HCT116 (cell line): ENCODE measurements around the gene B3GALNT1. TPM values are rescaled to one million over a fixed set of nuclear protein-coding genes. Genes with fewer than 3 reads are reported as not detected.

ENCODE experiments used
- ATAC-seq: fragments of 200-7000 bp; cut with Tn5 transposase; 2 replicates; pipeline ENCODE4 v1.9.1; 2020; ENCODE audit warnings: mild to moderate bottlenecking, moderate library complexity
- BruUV-seq: library from RNA; stranded (reverse); fragments of 400-500 nt; replicated peaks from 2 replicates; lab custom pipeline; 2021; lab: Mats Ljungman, UMichigan
- CTCF ChIA-PET: fragments of 300-600 bp; sonication (Branson Sonifier 250); formaldehyde crosslinking; loops from one replicate; lab custom pipeline; 2021; ENCODE audit warnings: antibody characterized with exemption; lab: Charles Lee
- POLR2A ChIA-PET: fragments of 300-600, 350-600 bp; sonication (Branson Sonifier 250); formaldehyde crosslinking; loops from one replicate; lab custom pipeline; 2021; ENCODE audit warnings: antibody characterized with exemption; lab: Charles Lee
- RAD21 ChIA-PET, 2 experiments: fragments of 300-600 bp; sonication (Branson Sonifier 250); formaldehyde crosslinking; loops; one replicate each; lab custom pipeline; 2023; ENCODE audit warnings: low total read pairs in 2 of 2; ENCODE audit not compliant: uncharacterized antibody in 2 of 2, unreplicated experiment in 2 of 2, low non-redundant PET in 1 of 2; lab: Charles Lee
- DNase-seq: peaks from one replicate; pipeline ENCODE4 v3.0.0-alpha.2; 2010; ENCODE audit warnings: low read depth, low spot score
- H2AFZ ChIP-seq: fragments of 200-600 bp; shearing (Covaris generic), sonication (generic); 2 replicates; pipeline ENCODE4 v1.6.1; 2017; ENCODE audit warnings: low read depth, mixed run types, mixed read lengths, antibody characterized with exemption, low read length; ENCODE audit not compliant: poor library complexity, severe bottlenecking
- H3K27ac ChIP-seq: 2 replicates; pipeline ENCODE4 v1.5.1; 2012; ENCODE audit warnings: low read depth, low read length
- H3K27me3 ChIP-seq: fragments of 200-600 bp; sonication (generic); 2 replicates; pipeline ENCODE4 v1.6.1; 2016; ENCODE audit warnings: mixed run types, low read length, mixed read lengths; ENCODE audit not compliant: insufficient read depth
- H3K36me3 ChIP-seq, 2 experiments: fragments of 200-500 bp in 1 of 2; fragments of 200-600 bp in 1 of 2; sonication (Bioruptor generic) in 1 of 2; sonication (generic) in 1 of 2; 2 replicates each; pipeline versions ENCODE4 v1.5.1 to v1.6.1; 2014 to 2016; ENCODE audit warnings: low read length in 2 of 2, inconsistent platforms in 1 of 2, mixed read lengths in 1 of 2, mixed run types in 1 of 2; ENCODE audit not compliant: insufficient read depth in 2 of 2, control insufficient read depth in 1 of 2
- H3K4me1 ChIP-seq, 2 experiments: fragments of 200-600 bp in 1 of 2; sonication (generic) in 1 of 2; 2 replicates each; pipeline versions ENCODE4 v1.5.1 to v1.6.1; 2012 to 2017; ENCODE audit warnings: low read length in 2 of 2, inconsistent platforms in 1 of 2, mild to moderate bottlenecking in 1 of 2, mixed read lengths in 1 of 2, mixed run types in 1 of 2, moderate library complexity in 1 of 2; ENCODE audit not compliant: insufficient read depth in 2 of 2, control insufficient read depth in 1 of 2
- H3K4me2 ChIP-seq: fragments of 200-600 bp; sonication (generic); 2 replicates; pipeline ENCODE4 v1.6.1; 2017; ENCODE audit warnings: mixed run types, low read length, mixed read lengths
- H3K4me3 ChIP-seq, 2 experiments: fragments of 200-600 bp in 1 of 2; sonication (generic) in 1 of 2; replicated peaks in 1 of 2; 2 replicates each; pipeline ENCODE4 v1.5.1; 2011 to 2016; ENCODE audit warnings: low read length in 2 of 2, control low read depth in 1 of 2, low read depth in 1 of 2, mild to moderate bottlenecking in 1 of 2, mixed read lengths in 1 of 2, mixed run types in 1 of 2
- H3K79me2 ChIP-seq: fragments of 200-600 bp; sonication (generic); 2 replicates; pipeline ENCODE4 v1.6.1; 2017; ENCODE audit warnings: mild to moderate bottlenecking, mixed run types, low read length, moderate library complexity, mixed read lengths; ENCODE audit not compliant: insufficient read depth
- H3K9ac ChIP-seq: fragments of 200-600 bp; sonication (generic); 2 replicates; pipeline ENCODE4 v1.6.1; 2016; ENCODE audit warnings: low read length, mixed read lengths
- H3K9me2 ChIP-seq: fragments of 200-600 bp; sonication (generic), shearing (Covaris generic); 2 replicates; pipeline ENCODE4 v1.6.1; 2017; ENCODE audit warnings: mixed run types, mild to moderate bottlenecking, moderate library complexity; ENCODE audit not compliant: insufficient read depth
- H3K9me3 ChIP-seq, 2 experiments: fragments of 200-500 bp in 1 of 2; fragments of 200-600 bp in 1 of 2; sonication (Bioruptor generic) in 1 of 2; sonication (generic) in 1 of 2; 2 replicates each; pipeline ENCODE4 v1.6.1; 2014 to 2017; ENCODE audit warnings: low read length in 2 of 2, mixed read lengths in 2 of 2, inconsistent platforms in 1 of 2, low read depth in 1 of 2, mild to moderate bottlenecking in 1 of 2, mixed run types in 1 of 2, moderate library complexity in 1 of 2; ENCODE audit not compliant: control insufficient read depth in 1 of 2, insufficient read depth in 1 of 2
- H4K20me1 ChIP-seq: fragments of 200-600 bp; sonication (generic), shearing (Covaris generic); 2 replicates; pipeline ENCODE4 v1.6.1; 2017; ENCODE audit warnings: mixed run types, mild to moderate bottlenecking, moderate library complexity; ENCODE audit not compliant: insufficient read depth
- CBX3 ChIP-seq: IDR thresholded peaks from 2 replicates; pipeline ENCODE4 v1.6.1; 2012; ENCODE audit warnings: low read depth
- CEBPB ChIP-seq: IDR thresholded peaks from 2 replicates; pipeline ENCODE4 v1.6.1; 2012; ENCODE audit warnings: low read depth
- ELF1 ChIP-seq: IDR thresholded peaks from 2 replicates; pipeline ENCODE4 v1.6.1; 2012; ENCODE audit warnings: low read depth, borderline replicate concordance
- EZH2 ChIP-seq: fragments of 200-600 bp; sonication (generic); IDR thresholded peaks from 2 replicates; pipeline ENCODE4 v1.6.1; 2017; ENCODE audit warnings: antibody characterized with exemption, mixed run types
- EZH2phosphoT487 ChIP-seq: fragments of 200-600 bp; IDR thresholded peaks from 2 replicates; pipeline ENCODE4 v1.6.1; 2018; ENCODE audit warnings: antibody characterized with exemption, borderline replicate concordance
- FOSL1 ChIP-seq: IDR thresholded peaks from 2 replicates; pipeline ENCODE4 v1.6.1; 2012; ENCODE audit warnings: low read depth
- JUND ChIP-seq: IDR thresholded peaks from 2 replicates; pipeline ENCODE4 v1.6.1; 2012
- MAX ChIP-seq: IDR thresholded peaks from 2 replicates; pipeline ENCODE4 v1.6.1; 2012
- POLR2A ChIP-seq: IDR thresholded peaks from 2 replicates; pipeline ENCODE4 v1.7.0; 2011; ENCODE audit warnings: borderline replicate concordance; ENCODE audit not compliant: insufficient read depth, insufficient read length; ENCODE audit errors: extremely low read depth
- POLR2AphosphoS5 ChIP-seq: IDR thresholded peaks from 2 replicates; pipeline ENCODE4 v1.6.1; 2011; ENCODE audit warnings: mild to moderate bottlenecking, low read depth, low read length, moderate library complexity
- SP1 ChIP-seq: IDR thresholded peaks from 2 replicates; pipeline ENCODE4 v1.6.1; 2012; ENCODE audit warnings: low read depth
- TCF7L2 ChIP-seq: IDR thresholded peaks from 2 replicates; pipeline ENCODE4 v1.7.0; 2011; ENCODE audit warnings: borderline replicate concordance, inconsistent platforms; ENCODE audit not compliant: insufficient read depth, insufficient read length; ENCODE audit errors: extremely low read depth
- YY1 ChIP-seq: IDR thresholded peaks from 2 replicates; pipeline ENCODE4 v1.6.1; 2011; ENCODE audit warnings: low read length, low read depth, moderate library complexity, mild to moderate bottlenecking; ENCODE audit not compliant: insufficient replicate concordance; ENCODE audit errors: extremely low read depth
- ZBTB33 ChIP-seq: IDR thresholded peaks from 2 replicates; pipeline ENCODE4 v1.6.1; 2011; ENCODE audit warnings: mild to moderate bottlenecking, low read length, moderate library complexity; ENCODE audit not compliant: insufficient replicate concordance; ENCODE audit errors: extremely low read depth
- ZFX ChIP-seq: fragments of 450-650 bp; IDR thresholded peaks from 2 replicates; pipeline ENCODE4 v1.6.1; 2017
- intact Hi-C: fragments of 100-400 bp; cut with micrococcal nuclease; formaldehyde crosslinking; loops from 2 replicates; pipeline ENCODE4 v1.10.0; 2022
- total RNA-seq: library from RNA; stranded (reverse); gene quantifications from one replicate; pipeline ENCODE4 v1.2.1, GENCODE V29; 2021; ENCODE audit not compliant: unreplicated experiment
- TF ChIP-seq, protein P1 (sequence below), 3 experiments: fragments of 200-600 bp in 1 of 3; sonication (generic) in 1 of 3; IDR thresholded peaks in 2 of 3; conservative IDR thresholded peaks in 1 of 3; 2 replicates each; pipeline ENCODE4 v1.5.1; 2012 to 2017; ENCODE audit warnings: low read depth in 2 of 3, low read length in 2 of 3, antibody characterized with exemption in 1 of 3, borderline replicate concordance in 1 of 3, control low read depth in 1 of 3, mild to moderate bottlenecking in 1 of 3, mixed read lengths in 1 of 3, mixed run types in 1 of 3, moderate library complexity in 1 of 3; ENCODE audit not compliant: insufficient read depth in 1 of 3
- TF ChIP-seq, protein P2 (sequence below): IDR thresholded peaks from 2 replicates; pipeline ENCODE4 v1.6.1; 2012; ENCODE audit warnings: low read depth
- TF ChIP-seq, protein P3 (sequence below): IDR thresholded peaks from 2 replicates; pipeline ENCODE4 v1.6.1; 2012

B3GALNT1 gene
- total RNA-seq, 1 experiment from 2014 or later: 9.6 TPM

GRCh38 chr3:161101609-161102008, 3.5 kb downstream of the B3GALNT1 start:
- intact Hi-C loops: no loop called here
- Histone ChIP-seq H3K4me3 (no peak overlapping the region), H3K9ac (no peak overlapping the region), H3K27ac (no peak overlapping the region), H3K4me1 (peaks cover 0 to 15% of the 10 kb centered on the region in 2 experiments; a peak in 2 of 4 replicates), H4K20me1 (no peaks in the 10 kb centered on the region), H3K27me3 (no peaks in the 10 kb centered on the region), H3K9me2 (no peaks in the 10 kb centered on the region), H3K36me3 (no peaks in the 10 kb centered on the region), H3K4me2 (no peak overlapping the region), H3K79me2 (no peaks in the 10 kb centered on the region), H2AFZ (no peak overlapping the region), H3K9me3 (no peaks in the 10 kb centered on the region)
- TF ChIP-seq EZH2 (no peak), ZFX (no peak), EZH2phosphoT487 (no peak), CBX3 (no peak), POLR2A (no peak), POLR2AphosphoS5 (no peak), MAX (no peak), SP1 (no peak), TCF7L2 (no peak), FOSL1 (no peak), ELF1 (no peak), YY1 (no peak), CEBPB (no peak), ZBTB33 (no peak), JUND (no peak)
- TF ChIP-seq, protein P1, sequence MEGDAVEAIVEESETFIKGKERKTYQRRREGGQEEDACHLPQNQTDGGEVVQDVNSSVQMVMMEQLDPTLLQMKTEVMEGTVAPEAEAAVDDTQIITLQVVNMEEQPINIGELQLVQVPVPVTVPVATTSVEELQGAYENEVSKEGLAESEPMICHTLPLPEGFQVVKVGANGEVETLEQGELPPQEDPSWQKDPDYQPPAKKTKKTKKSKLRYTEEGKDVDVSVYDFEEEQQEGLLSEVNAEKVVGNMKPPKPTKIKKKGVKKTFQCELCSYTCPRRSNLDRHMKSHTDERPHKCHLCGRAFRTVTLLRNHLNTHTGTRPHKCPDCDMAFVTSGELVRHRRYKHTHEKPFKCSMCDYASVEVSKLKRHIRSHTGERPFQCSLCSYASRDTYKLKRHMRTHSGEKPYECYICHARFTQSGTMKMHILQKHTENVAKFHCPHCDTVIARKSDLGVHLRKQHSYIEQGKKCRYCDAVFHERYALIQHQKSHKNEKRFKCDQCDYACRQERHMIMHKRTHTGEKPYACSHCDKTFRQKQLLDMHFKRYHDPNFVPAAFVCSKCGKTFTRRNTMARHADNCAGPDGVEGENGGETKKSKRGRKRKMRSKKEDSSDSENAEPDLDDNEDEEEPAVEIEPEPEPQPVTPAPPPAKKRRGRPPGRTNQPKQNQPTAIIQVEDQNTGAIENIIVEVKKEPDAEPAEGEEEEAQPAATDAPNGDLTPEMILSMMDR (IDR thresholded peaks at IDR 0.05 in 2 of 3, conservative IDR thresholded peaks at IDR 0.05 in 1 of 3; ENCODE audit: borderline replicate concordance in 1 of 3, insufficient read depth in 1 of 3, low read depth in 2 of 3, low read length in 2 of 3): no peak
- TF ChIP-seq, protein P2, sequence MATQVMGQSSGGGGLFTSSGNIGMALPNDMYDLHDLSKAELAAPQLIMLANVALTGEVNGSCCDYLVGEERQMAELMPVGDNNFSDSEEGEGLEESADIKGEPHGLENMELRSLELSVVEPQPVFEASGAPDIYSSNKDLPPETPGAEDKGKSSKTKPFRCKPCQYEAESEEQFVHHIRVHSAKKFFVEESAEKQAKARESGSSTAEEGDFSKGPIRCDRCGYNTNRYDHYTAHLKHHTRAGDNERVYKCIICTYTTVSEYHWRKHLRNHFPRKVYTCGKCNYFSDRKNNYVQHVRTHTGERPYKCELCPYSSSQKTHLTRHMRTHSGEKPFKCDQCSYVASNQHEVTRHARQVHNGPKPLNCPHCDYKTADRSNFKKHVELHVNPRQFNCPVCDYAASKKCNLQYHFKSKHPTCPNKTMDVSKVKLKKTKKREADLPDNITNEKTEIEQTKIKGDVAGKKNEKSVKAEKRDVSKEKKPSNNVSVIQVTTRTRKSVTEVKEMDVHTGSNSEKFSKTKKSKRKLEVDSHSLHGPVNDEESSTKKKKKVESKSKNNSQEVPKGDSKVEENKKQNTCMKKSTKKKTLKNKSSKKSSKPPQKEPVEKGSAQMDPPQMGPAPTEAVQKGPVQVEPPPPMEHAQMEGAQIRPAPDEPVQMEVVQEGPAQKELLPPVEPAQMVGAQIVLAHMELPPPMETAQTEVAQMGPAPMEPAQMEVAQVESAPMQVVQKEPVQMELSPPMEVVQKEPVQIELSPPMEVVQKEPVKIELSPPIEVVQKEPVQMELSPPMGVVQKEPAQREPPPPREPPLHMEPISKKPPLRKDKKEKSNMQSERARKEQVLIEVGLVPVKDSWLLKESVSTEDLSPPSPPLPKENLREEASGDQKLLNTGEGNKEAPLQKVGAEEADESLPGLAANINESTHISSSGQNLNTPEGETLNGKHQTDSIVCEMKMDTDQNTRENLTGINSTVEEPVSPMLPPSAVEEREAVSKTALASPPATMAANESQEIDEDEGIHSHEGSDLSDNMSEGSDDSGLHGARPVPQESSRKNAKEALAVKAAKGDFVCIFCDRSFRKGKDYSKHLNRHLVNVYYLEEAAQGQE: no peak
- TF ChIP-seq, protein P3, sequence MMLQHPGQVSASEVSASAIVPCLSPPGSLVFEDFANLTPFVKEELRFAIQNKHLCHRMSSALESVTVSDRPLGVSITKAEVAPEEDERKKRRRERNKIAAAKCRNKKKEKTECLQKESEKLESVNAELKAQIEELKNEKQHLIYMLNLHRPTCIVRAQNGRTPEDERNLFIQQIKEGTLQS: no peak
- DNase-seq (no peak), ATAC-seq (no peak)
- ChIA-PET CTCF (no interaction called here), RAD21 (no interaction called here), POLR2A (no interaction called here)
- BruUV-seq: no TSS peak
